ENCODE results near the gene EFCAB6.

DNA sequence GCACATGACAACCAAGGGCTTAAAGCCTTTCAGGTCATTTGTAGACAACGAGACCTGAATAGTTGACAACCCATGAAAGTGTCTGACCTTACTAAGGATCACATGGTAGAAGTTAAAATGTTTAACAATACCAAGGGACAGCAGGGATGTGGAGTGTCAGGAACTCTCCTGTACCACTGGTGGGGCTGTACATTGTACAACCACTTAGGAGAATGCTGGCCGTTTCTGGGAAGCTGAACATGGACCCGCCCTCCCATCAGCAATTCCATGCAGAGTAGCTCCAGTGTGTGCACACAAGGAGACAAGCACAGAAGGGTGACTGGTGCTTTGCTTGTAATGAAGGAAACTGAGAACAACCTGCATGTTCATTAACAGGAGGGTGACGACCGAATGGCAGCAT lies 237.4 kb downstream of the EFCAB6 start:
- TF ChIP-seq, protein P1, sequence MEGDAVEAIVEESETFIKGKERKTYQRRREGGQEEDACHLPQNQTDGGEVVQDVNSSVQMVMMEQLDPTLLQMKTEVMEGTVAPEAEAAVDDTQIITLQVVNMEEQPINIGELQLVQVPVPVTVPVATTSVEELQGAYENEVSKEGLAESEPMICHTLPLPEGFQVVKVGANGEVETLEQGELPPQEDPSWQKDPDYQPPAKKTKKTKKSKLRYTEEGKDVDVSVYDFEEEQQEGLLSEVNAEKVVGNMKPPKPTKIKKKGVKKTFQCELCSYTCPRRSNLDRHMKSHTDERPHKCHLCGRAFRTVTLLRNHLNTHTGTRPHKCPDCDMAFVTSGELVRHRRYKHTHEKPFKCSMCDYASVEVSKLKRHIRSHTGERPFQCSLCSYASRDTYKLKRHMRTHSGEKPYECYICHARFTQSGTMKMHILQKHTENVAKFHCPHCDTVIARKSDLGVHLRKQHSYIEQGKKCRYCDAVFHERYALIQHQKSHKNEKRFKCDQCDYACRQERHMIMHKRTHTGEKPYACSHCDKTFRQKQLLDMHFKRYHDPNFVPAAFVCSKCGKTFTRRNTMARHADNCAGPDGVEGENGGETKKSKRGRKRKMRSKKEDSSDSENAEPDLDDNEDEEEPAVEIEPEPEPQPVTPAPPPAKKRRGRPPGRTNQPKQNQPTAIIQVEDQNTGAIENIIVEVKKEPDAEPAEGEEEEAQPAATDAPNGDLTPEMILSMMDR (IDR thresholded peaks at IDR 0.05): no peak
- no peak for TF ChIP-seq POLR2A (IDR thresholded peaks at IDR 0.05)

Data from heart left ventricle (tissue), 13 donors.